DOHH2 (cell line): ENCODE results near the gene GNPTAB.

Experiments
- EZH2phosphoT487 ChIP-seq: fragments of 200-600 bp; sonication (generic); IDR thresholded peaks from 2 replicates; pipeline ENCODE4 v1.6.1; 2017; ENCODE audit warnings: borderline replicate concordance, mild to moderate bottlenecking, antibody characterized with exemption, low read length, moderate library complexity, mixed read lengths
- TF ChIP-seq, protein P1 (sequence below): fragments of 200-600 bp; sonication (generic); IDR thresholded peaks from one replicate; pipeline ENCODE4 v1.5.1; 2014; ENCODE audit warnings: antibody characterized with exemption, mild to moderate bottlenecking, low read depth, low read length; ENCODE audit not compliant: poor library complexity, severe bottlenecking

- TF ChIP-seq, protein P1, sequence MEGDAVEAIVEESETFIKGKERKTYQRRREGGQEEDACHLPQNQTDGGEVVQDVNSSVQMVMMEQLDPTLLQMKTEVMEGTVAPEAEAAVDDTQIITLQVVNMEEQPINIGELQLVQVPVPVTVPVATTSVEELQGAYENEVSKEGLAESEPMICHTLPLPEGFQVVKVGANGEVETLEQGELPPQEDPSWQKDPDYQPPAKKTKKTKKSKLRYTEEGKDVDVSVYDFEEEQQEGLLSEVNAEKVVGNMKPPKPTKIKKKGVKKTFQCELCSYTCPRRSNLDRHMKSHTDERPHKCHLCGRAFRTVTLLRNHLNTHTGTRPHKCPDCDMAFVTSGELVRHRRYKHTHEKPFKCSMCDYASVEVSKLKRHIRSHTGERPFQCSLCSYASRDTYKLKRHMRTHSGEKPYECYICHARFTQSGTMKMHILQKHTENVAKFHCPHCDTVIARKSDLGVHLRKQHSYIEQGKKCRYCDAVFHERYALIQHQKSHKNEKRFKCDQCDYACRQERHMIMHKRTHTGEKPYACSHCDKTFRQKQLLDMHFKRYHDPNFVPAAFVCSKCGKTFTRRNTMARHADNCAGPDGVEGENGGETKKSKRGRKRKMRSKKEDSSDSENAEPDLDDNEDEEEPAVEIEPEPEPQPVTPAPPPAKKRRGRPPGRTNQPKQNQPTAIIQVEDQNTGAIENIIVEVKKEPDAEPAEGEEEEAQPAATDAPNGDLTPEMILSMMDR = no peak
- TF ChIP-seq EZH2phosphoT487 = no peak
Observed at GRCh38 chr12:101779626-101780025, 51.1 kb downstream of the GNPTAB start.
